Nephron progenitor cell (in vitro differentiated cells): ENCODE results near the gene WDR13.

Experiments used
- DNase-seq: peaks from one replicate; pipeline ENCODE4 v3.0.0; 2021
- H3K27ac Mint-ChIP-seq: 2 replicates; pipeline ENCODE4 v1.8.0; 2021; ENCODE audit warnings: mild to moderate bottlenecking, moderate library complexity, mixed read lengths
- H3K27me3 Mint-ChIP-seq: 2 replicates; pipeline ENCODE4 v1.8.0; 2021; ENCODE audit warnings: mild to moderate bottlenecking, low read depth, mixed read lengths; ENCODE audit not compliant: poor library complexity
- H3K36me3 Mint-ChIP-seq: 2 replicates; pipeline ENCODE4 v1.8.0; 2021; ENCODE audit warnings: low read depth, mixed read lengths
- H3K4me1 Mint-ChIP-seq: 2 replicates; pipeline ENCODE4 v1.8.0; 2021; ENCODE audit warnings: mixed read lengths
- H3K4me3 Mint-ChIP-seq: 2 replicates; pipeline ENCODE4 v1.8.0; 2021; ENCODE audit warnings: mild to moderate bottlenecking, moderate library complexity, mixed read lengths
- H3K9me3 Mint-ChIP-seq: 2 replicates; pipeline ENCODE4 v1.8.0; 2021; ENCODE audit warnings: mild to moderate bottlenecking, moderate library complexity, mixed read lengths
- TF ChIP-seq, protein P1 (sequence below): fragments of 200-600 bp; sonication (generic); IDR thresholded peaks from 2 replicates; pipeline ENCODE4 v1.5.0; 2021; ENCODE audit warnings: antibody characterized with exemption

Gene WDR13

DNA sequence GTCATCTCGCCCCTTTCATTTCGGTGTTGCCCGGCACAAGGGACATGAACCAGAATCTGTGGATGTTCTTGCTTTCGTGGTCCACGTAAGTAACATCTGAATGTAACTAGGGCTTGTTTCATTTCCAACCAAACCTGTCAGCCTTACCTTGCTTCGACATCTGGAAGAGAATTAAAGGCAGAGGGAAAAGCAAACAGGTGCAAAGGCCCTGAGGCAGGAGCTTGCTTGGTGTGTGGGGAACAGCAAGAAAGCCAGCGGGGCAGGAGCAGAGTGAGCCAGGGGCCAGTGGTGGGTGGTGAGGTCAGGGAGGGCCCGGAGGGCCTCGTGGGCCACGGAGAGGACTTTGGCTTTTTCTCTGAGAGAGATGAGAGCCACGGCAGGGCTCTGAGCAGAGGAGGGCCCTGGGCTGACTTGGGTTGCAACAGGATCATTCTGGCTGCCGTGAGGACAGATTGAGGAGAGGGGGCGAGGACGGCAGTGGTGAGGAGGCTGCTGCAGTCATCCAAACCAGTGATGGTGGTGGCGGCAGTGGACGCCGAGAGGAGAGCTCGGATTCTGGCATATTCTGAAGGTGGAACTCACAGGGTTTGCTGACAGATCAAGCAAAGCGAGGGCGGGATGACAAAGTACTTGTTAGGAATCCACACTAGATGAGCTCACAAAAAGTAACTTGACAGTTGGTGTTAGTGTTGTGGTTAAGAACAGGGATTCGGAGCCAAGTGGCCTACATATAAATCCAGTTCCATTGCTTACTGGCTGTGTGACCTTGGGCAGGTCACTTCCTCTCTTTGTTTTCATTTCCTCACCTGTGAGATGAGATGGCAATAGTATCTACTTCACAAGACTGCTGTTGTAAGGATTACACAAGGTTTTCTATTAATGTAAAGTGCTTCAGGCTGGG lies 6.8 kb upstream of the WDR13 start:
- no peaks in the 10 kb centered on the region for H3K36me3 Mint-ChIP-seq
- no peak overlapping the region for H3K27ac Mint-ChIP-seq
- H3K9me3 Mint-ChIP-seq = peaks cover 59% of the 10 kb centered on the region
- no peak for DNase-seq
- H3K4me3 Mint-ChIP-seq = no peak overlapping the region
- H3K4me1 Mint-ChIP-seq = no peaks in the 10 kb centered on the region
- TF ChIP-seq, protein P1, sequence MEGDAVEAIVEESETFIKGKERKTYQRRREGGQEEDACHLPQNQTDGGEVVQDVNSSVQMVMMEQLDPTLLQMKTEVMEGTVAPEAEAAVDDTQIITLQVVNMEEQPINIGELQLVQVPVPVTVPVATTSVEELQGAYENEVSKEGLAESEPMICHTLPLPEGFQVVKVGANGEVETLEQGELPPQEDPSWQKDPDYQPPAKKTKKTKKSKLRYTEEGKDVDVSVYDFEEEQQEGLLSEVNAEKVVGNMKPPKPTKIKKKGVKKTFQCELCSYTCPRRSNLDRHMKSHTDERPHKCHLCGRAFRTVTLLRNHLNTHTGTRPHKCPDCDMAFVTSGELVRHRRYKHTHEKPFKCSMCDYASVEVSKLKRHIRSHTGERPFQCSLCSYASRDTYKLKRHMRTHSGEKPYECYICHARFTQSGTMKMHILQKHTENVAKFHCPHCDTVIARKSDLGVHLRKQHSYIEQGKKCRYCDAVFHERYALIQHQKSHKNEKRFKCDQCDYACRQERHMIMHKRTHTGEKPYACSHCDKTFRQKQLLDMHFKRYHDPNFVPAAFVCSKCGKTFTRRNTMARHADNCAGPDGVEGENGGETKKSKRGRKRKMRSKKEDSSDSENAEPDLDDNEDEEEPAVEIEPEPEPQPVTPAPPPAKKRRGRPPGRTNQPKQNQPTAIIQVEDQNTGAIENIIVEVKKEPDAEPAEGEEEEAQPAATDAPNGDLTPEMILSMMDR = no peak
- H3K27me3 Mint-ChIP-seq = peaks cover 27% of the 10 kb centered on the region

DNA sequence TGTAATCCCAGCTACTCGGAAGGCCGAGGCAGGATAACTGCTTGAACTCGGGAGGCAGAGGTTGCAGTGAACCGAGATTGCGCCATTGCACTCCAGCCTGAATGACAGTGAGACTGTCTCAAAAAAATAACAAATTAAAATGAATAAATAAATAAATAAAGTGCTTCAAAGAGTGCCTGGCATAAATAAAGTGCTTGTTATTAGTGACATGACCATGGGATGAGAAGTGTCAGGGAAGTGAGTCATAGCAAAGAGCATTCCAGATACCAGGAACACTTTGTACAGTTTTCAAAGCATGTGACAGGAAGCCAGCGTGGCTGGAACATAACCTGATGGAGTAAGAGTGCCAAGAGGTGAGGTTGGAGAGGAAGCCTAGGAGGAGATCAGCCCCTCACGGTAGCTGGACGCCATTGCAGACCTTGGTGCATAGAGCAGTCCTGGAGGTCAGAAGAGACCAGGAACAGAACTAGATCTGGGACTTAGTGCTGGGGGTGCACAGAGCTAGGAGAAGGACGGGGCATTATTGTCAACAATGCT lies 6.0 kb upstream of the WDR13 start:
- Mint-ChIP-seq H3K27me3 (peaks cover 27% of the 10 kb centered on the region), H3K4me1 (no peaks in the 10 kb centered on the region), H3K9me3 (peaks cover 60% of the 10 kb centered on the region), H3K36me3 (no peaks in the 10 kb centered on the region), H3K27ac (no peak overlapping the region), H3K4me3 (no peak overlapping the region)
- no peak for DNase-seq
- TF ChIP-seq, protein P1 = no peak

DNA sequence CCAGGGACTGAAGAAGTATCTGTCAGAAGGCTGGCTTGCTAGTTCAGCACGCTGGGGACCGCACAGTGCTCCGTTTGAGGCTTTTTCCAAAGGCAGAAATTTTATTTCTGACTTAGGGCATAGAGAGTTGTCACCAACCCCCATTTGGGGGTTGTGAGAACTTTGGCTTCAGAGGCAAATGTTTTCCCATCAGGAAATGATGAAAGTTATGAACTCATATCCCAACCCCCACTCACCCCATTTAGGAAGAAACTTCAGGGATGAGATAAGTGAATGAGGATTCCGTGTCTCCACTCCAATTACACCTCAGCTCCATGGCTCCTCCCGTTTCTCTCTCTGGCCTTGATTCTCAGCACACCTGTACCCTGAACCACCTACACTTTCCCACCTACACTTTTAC lies 4.3 kb upstream of the WDR13 start:
- TF ChIP-seq, protein P1 = no peak
- Mint-ChIP-seq H3K4me1 (peaks cover 7% of the 10 kb centered on the region), H3K27ac (no peak overlapping the region), H3K27me3 (peaks cover 17% of the 10 kb centered on the region), H3K9me3 (peaks cover 67% of the 10 kb centered on the region), H3K4me3 (no peak overlapping the region), H3K36me3 (no peaks in the 10 kb centered on the region)
- no peak for DNase-seq

DNA sequence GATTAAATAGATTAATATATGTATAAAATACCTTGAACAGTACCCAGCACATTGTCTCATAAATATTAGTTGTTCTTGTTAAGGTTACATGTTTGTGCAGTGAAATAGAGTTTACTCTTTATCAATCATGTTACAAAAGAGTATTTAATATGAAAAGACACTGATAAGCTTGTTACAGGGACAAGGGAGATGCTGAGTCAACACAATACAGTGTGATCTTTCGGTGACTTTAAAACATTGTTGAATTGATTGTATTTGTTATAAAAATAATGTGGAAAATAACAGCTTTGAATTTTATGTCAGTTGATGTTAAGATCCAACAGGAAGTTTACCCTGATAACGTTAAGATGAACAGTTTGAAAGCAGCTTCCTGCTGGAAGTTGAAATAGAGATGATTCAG lies 1.4 kb upstream of the WDR13 start:
- Mint-ChIP-seq H3K27ac (no peak overlapping the region), H3K9me3 (peaks cover 58% of the 10 kb centered on the region), H3K4me1 (peaks cover 13% of the 10 kb centered on the region), H3K27me3 (peaks cover 12% of the 10 kb centered on the region), H3K4me3 (no peak overlapping the region), H3K36me3 (no peaks in the 10 kb centered on the region)
- DNase-seq = no peak
- TF ChIP-seq, protein P1 = no peak

DNA sequence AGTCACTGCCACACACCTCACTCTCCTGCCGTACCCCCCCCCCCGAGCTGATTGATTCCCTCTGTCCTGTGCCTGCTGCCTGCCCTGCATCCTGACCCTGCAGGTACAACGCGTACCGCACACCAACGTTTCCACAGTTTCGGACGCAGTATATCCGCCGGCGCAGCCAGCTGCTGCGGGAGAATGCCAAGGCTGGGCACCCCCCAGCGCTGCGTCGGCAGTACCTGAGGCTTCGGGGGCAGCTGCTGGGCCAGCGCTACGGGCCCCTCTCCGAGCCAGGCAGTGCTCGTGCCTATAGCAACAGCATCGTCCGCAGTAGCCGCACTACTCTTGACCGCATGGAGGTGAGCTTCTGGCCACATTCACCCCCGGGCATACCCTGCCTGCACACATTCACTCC lies 1.3 kb downstream of the WDR13 start:
- Mint-ChIP-seq H3K4me3 (peak overlapping the region; percentile 97), H3K27ac (no peak overlapping the region), H3K4me1 (peaks cover 13% of the 10 kb centered on the region), H3K9me3 (peaks cover 57% of the 10 kb centered on the region), H3K36me3 (peaks cover 9% of the 10 kb centered on the region), H3K27me3 (peaks cover 6% of the 10 kb centered on the region)
- TF ChIP-seq, protein P1 = no peak
- no peak for DNase-seq
